Activated naive CD4-positive, alpha-beta T cell treated with anti-CD3 and anti-CD28 coated beads, Interleukin-2, amount 10 ng/mL, durations not matched to agents 7 days and 5 days (primary cell): ENCODE data around the gene MCTP1.

Experiments used
- CTCF ChIA-PET: fragments of 350-600 bp; sonication (Branson Sonifier 250); formaldehyde crosslinking; loops from one replicate; lab custom pipeline; 2021; ENCODE audit warnings: antibody characterized with exemption; lab: Charles Lee
- DNase-seq: peaks from one replicate; pipeline ENCODE4 v3.0.0-alpha.2; 2020
- H3K27ac Mint-ChIP-seq: one replicate; pipeline ENCODE4 v1.8.0; 2021; ENCODE audit warnings: mild to moderate bottlenecking, moderate library complexity, mixed read lengths
- H3K27me3 Mint-ChIP-seq: one replicate; pipeline ENCODE4 v1.8.0; 2021; ENCODE audit warnings: mild to moderate bottlenecking, mixed read lengths
- H3K36me3 Mint-ChIP-seq: one replicate; pipeline ENCODE4 v1.8.0; 2021; ENCODE audit warnings: mixed read lengths
- H3K4me1 Mint-ChIP-seq: one replicate; pipeline ENCODE4 v1.8.0; 2021; ENCODE audit warnings: mixed read lengths
- H3K4me3 Mint-ChIP-seq: one replicate; pipeline ENCODE4 v1.8.0; 2021; ENCODE audit warnings: mild to moderate bottlenecking, moderate library complexity, mixed read lengths
- H3K9me3 Mint-ChIP-seq: one replicate; pipeline ENCODE4 v1.8.0; 2021; ENCODE audit warnings: mixed read lengths

The MCTP1 gene

GRCh38 chr5:94693043-94693822, 591.7 kb downstream of the MCTP1 start:
- H3K4me3 Mint-ChIP-seq: no peak overlapping the region
- no peak for DNase-seq
- no peaks in the 10 kb centered on the region for H3K27me3 Mint-ChIP-seq
- H3K9me3 Mint-ChIP-seq: no peaks in the 10 kb centered on the region
- no peaks in the 10 kb centered on the region for H3K4me1 Mint-ChIP-seq
- no peak overlapping the region for H3K27ac Mint-ChIP-seq
- peaks cover 14% of the 10 kb centered on the region for H3K36me3 Mint-ChIP-seq
- CTCF ChIA-PET: interaction anchor here (0.7 to 1.5 kb wide), 6 partner anchors 78 to 779 kb away, joined by 3 to 8 read pairs (median 3); no protein-coding TSS in a partner anchor

DNA sequence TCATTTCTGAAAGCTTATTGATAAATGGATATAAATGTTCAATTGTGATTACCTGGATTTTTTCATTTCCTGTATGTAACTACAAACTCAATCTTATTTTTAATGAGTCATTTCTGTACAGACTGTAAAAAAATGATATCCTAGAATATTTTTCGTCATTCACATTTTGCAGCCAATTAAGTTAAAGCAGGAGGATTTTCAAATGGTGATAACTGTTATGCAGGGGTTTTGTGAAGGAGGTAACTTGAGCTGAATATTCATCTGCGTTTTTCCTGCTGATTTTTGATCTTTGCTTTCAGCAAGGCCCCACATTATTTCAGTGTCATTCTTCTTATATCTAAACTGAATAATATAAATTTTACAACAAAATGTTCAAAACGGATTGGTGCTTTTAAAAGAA, 592.3 kb downstream of the MCTP1 start:
- H3K27me3 Mint-ChIP-seq: no peaks in the 10 kb centered on the region
- H3K4me3 Mint-ChIP-seq: no peak overlapping the region
- no peaks in the 10 kb centered on the region for H3K4me1 Mint-ChIP-seq
- CTCF ChIA-PET: interaction anchor here (0.7 to 1.5 kb wide), 7 partner anchors 77 to 779 kb away, joined by 3 to 8 read pairs (median 3); no protein-coding TSS in a partner anchor
- DNase-seq: no peak
- H3K9me3 Mint-ChIP-seq: no peaks in the 10 kb centered on the region
- peaks cover 14% of the 10 kb centered on the region for H3K36me3 Mint-ChIP-seq
- H3K27ac Mint-ChIP-seq: no peak overlapping the region

DNA sequence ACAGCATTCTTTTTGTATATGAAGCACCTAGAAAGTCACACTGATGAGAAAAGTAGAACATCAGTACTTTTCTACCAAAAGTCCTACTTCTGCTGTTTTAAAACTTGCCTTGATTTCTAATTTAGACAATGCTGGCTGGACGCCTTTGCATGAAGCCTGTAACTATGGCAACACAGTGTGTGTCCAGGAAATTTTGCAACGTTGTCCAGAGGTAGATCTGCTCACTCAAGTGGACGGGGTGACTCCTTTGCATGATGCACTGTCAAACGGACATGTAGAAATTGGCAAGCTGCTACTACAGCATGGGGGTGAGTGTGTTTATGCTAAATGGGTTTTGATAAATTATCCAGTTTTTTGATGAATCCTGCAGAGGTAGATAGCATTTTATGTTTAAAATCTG, 592.9 kb downstream of the MCTP1 start:
- CTCF ChIA-PET: interaction anchor here (0.7 to 1.5 kb wide), 4 partner anchors 76 to 778 kb away, joined by 3 to 8 read pairs (median 4); no protein-coding TSS in a partner anchor
- no peaks in the 10 kb centered on the region for H3K9me3 Mint-ChIP-seq
- no peak overlapping the region for H3K4me3 Mint-ChIP-seq
- H3K27me3 Mint-ChIP-seq: no peaks in the 10 kb centered on the region
- H3K36me3 Mint-ChIP-seq: peaks cover 18% of the 10 kb centered on the region
- no peaks in the 10 kb centered on the region for H3K4me1 Mint-ChIP-seq
- H3K27ac Mint-ChIP-seq: no peak overlapping the region
- no peak for DNase-seq

GRCh38 chr5:94691291-94691690, 593.6 kb downstream of the MCTP1 start:
- CTCF ChIA-PET: interaction anchor here (0.9 kb wide), 1 partner anchor 166 kb away, joined by 3 read pairs; no protein-coding TSS in a partner anchor
- Mint-ChIP-seq H3K9me3 (no peaks in the 10 kb centered on the region), H3K27ac (no peak overlapping the region), H3K36me3 (peaks cover 20% of the 10 kb centered on the region), H3K27me3 (no peaks in the 10 kb centered on the region), H3K4me1 (no peaks in the 10 kb centered on the region), H3K4me3 (no peak overlapping the region)
- DNase-seq: no peak

DNA sequence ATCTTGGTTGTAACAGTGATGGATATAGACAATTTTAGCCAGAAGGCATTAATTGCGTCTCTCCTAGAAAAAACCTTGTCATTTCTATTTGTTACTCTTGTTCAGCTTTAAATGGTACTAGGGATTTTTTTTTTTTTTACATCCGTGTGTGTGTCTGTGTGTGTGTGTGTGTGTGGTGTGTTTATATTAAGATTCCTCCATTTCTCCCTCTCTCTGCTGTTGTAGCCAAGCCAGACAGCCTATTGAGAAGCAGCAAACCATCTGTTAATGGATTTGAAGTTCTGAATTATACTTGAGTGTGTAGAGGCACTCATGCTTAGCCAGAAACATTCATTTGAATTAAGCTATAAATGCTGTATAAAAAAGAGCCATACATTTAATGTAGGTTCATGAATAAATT, 594.1 kb downstream of the MCTP1 start:
- Mint-ChIP-seq H3K4me1 (no peaks in the 10 kb centered on the region), H3K27me3 (no peaks in the 10 kb centered on the region)
- CTCF ChIA-PET: interaction anchor here (0.9 kb wide), 1 partner anchor 166 kb away, joined by 3 read pairs; no protein-coding TSS in a partner anchor

DNA sequence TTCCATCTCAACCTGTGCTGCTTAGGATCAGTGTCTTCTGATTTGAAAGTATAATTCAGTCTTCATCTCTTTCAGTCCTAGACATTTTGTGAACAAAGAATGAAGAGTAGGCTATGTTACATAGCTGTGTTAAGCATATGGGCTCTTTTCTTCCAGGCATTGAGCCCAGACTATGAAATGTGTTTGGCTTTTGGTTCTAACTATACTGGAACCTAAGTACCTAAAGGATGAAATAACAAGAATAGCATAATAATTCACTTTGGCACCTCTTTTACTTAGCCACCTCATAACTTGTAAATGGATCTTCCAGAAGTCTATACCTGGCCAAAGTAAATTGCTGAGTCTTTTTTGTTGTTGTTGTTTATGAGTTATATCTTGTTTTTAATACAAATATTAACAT, 595.0 kb downstream of the MCTP1 start:
- H3K4me1 Mint-ChIP-seq: no peaks in the 10 kb centered on the region
- H3K27me3 Mint-ChIP-seq: no peaks in the 10 kb centered on the region
- CTCF ChIA-PET: no interaction called here
- H3K36me3 Mint-ChIP-seq: peaks cover 20% of the 10 kb centered on the region
- H3K4me3 Mint-ChIP-seq: no peak overlapping the region
- H3K9me3 Mint-ChIP-seq: no peaks in the 10 kb centered on the region
- no peak overlapping the region for H3K27ac Mint-ChIP-seq
- DNase-seq: no peak

More for the DNA sequence above, 594.1 kb downstream of the MCTP1 start:
- H3K9me3 Mint-ChIP-seq: no peaks in the 10 kb centered on the region
- no peak overlapping the region for H3K27ac Mint-ChIP-seq
- peaks cover 20% of the 10 kb centered on the region for H3K36me3 Mint-ChIP-seq
- no peak for DNase-seq
- H3K4me3 Mint-ChIP-seq: no peak overlapping the region

DNA sequence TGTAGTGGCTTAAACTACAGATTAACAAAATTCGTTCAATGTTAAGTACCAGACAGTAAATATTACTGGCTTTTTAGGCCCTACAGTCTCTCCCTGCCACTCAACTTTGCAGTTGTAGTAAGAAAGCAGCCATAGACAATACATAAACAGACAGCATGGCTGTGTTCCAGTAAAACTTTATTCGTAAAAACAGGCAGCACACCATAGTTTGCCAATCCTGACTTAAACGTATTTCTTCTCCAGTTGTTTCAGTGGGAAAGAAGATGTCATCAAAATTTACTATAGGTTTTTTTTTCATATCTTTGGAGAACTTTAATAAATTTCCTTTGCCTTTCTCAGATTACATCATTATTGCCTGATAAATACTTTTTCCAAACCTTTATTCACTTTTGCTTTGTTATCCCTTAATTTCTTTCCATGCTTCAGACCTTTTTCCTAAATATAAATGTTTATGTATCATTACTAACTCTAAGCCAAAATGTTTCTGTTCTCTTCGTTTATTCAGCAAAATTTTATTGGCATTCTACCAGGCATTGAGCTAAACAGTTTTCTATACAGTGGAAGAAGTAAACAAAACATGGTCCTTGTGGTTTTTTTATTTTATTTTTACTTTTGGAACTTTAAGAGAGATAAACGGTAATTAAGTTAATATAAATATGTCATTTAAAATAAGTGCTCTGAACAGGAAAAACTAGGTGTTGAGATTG, 601.9 kb downstream of the MCTP1 start:
- CTCF ChIA-PET: interaction anchor here (0.6 kb wide), 1 partner anchor 55 kb away, joined by 3 read pairs; no protein-coding TSS in a partner anchor
- peaks cover 15% of the 10 kb centered on the region for H3K36me3 Mint-ChIP-seq
- no peaks in the 10 kb centered on the region for H3K9me3 Mint-ChIP-seq
- no peak overlapping the region for H3K27ac Mint-ChIP-seq
- no peaks in the 10 kb centered on the region for H3K4me1 Mint-ChIP-seq
- H3K27me3 Mint-ChIP-seq: no peaks in the 10 kb centered on the region
- no peak overlapping the region for H3K4me3 Mint-ChIP-seq
- no peak for DNase-seq

DNA sequence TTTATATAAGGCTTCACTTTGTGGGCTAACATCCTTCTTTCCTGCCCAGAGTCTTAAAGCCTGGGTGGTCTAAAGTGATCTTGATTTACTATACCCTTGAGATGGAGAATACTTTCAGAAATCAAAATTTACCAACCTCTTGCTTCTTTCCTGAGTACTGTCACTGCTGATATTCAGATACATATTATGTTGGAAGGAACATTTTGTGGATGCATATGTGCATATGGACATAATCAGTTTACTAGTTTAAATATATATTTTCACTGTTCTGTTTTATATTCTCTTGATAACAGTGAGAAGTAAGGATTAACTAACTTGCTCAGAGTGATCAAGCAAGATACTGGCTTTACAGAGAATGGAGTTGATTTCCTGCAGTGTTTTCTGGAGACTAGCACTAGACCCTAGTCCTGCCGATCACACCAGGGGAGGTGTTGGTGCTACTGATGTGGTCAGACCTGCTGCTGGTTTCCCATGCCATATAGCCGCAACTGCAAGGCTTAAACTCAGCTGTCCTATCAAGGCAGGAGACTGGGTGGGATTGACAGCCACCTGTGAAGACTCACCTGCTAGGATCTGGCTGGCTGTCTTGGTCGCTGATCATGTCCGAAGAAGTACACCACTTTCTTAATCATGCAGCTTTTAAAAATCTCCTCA, 608.8 kb downstream of the MCTP1 start:
- CTCF ChIA-PET: interaction anchor here (1.3 kb wide), 1 partner anchor 761 kb away, joined by 3 read pairs; no protein-coding TSS in a partner anchor
- Mint-ChIP-seq H3K4me3 (no peak overlapping the region), H3K36me3 (peaks cover 4% of the 10 kb centered on the region), H3K27me3 (no peaks in the 10 kb centered on the region), H3K27ac (no peak overlapping the region), H3K4me1 (no peaks in the 10 kb centered on the region), H3K9me3 (no peaks in the 10 kb centered on the region)
- DNase-seq: no peak

- no peak for DNase-seq
- Mint-ChIP-seq H3K4me3 (no peak overlapping the region), H3K27me3 (no peaks in the 10 kb centered on the region), H3K4me1 (peaks cover 6% of the 10 kb centered on the region), H3K27ac (no peak overlapping the region), H3K36me3 (peaks cover 4% of the 10 kb centered on the region), H3K9me3 (no peaks in the 10 kb centered on the region)
- CTCF ChIA-PET: interaction anchor here (1.5 kb wide), 1 partner anchor 150 kb away, joined by 5 read pairs; no protein-coding TSS in a partner anchor
These were observed 610.2 kb downstream of the MCTP1 start for GRCh38 chr5:94674490-94675382.

GRCh38 chr5:94672746-94673145, 612.1 kb downstream of the MCTP1 start:
- H3K27me3 Mint-ChIP-seq: no peaks in the 10 kb centered on the region
- no peak for DNase-seq
- CTCF ChIA-PET: interaction anchor here (1.5 kb wide), 1 partner anchor 148 kb away, joined by 5 read pairs; no protein-coding TSS in a partner anchor
- H3K4me3 Mint-ChIP-seq: no peak overlapping the region
- H3K27ac Mint-ChIP-seq: no peak overlapping the region
- peaks cover 6% of the 10 kb centered on the region for H3K4me1 Mint-ChIP-seq
- peaks cover 10% of the 10 kb centered on the region for H3K36me3 Mint-ChIP-seq
- no peaks in the 10 kb centered on the region for H3K9me3 Mint-ChIP-seq

GRCh38 chr5:94670726-94671125, 614.2 kb downstream of the MCTP1 start:
- DNase-seq: no peak
- H3K36me3 Mint-ChIP-seq: peaks cover 17% of the 10 kb centered on the region
- H3K4me3 Mint-ChIP-seq: no peak overlapping the region
- no peak overlapping the region for H3K27ac Mint-ChIP-seq
- H3K4me1 Mint-ChIP-seq: peaks cover 6% of the 10 kb centered on the region
- no peaks in the 10 kb centered on the region for H3K27me3 Mint-ChIP-seq
- CTCF ChIA-PET: no interaction called here
- H3K9me3 Mint-ChIP-seq: no peaks in the 10 kb centered on the region

DNA sequence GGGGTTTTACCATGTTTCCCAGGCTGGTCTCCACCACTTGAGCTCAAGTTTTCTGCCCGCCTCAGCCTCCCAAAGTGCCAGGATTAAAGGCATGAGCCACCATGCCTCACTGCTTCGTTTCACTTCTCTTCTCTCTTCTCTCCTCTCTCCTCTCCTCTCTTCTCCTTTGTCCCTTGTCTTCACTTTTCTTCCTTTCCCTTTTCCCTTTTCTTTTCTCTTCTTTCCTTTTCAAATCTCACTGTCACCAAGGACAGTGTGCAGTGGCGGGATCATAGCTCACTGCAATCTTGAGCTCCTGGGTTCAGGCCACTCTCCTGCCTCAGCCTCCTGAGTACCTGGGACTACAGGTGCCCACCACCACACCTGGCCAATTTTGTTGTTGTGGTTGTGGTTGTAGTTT, 617.0 kb downstream of the MCTP1 start:
- Mint-ChIP-seq H3K27ac (no peak overlapping the region), H3K36me3 (peaks cover 18% of the 10 kb centered on the region), H3K4me1 (peaks cover 6% of the 10 kb centered on the region), H3K9me3 (no peaks in the 10 kb centered on the region), H3K4me3 (no peak overlapping the region), H3K27me3 (no peaks in the 10 kb centered on the region)
- no peak for DNase-seq
- CTCF ChIA-PET: no interaction called here

DNA sequence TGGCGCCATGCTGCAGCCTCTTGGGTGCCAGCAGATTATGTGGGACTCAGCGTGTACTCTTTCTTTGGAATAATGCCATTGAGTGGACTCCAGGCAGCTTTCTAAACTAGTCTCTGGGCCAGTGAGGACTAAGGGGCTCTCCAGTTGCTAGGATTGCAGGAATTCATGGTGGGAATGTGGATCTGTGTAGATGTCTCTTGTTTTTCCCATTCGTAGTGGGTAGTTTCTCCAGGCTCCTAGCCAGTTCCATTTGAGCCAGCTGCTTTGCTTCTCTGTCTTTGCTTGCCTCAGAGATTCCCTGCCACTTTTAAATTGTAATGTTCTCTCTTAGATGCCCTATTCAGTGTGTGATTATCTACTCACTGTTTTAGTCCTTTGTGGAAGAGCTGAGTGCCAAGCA, 623.8 kb downstream of the MCTP1 start:
- H3K36me3 Mint-ChIP-seq: peaks cover 53% of the 10 kb centered on the region
- H3K27me3 Mint-ChIP-seq: no peaks in the 10 kb centered on the region
- peaks cover 29% of the 10 kb centered on the region for H3K9me3 Mint-ChIP-seq
- no peaks in the 10 kb centered on the region for H3K4me1 Mint-ChIP-seq
- CTCF ChIA-PET: no interaction called here
- H3K27ac Mint-ChIP-seq: no peak overlapping the region
- no peak overlapping the region for H3K4me3 Mint-ChIP-seq
- DNase-seq: no peak
